Nephron (organoid): Measurements from ENCODE around the gene CEMIP.

Source experiments
- H3K27ac Mint-ChIP-seq, 3 experiments: 2 replicates each; pipeline ENCODE4 v1.8.0; 2020; ENCODE audit warnings: mixed read lengths in 3 of 3, mild to moderate bottlenecking in 2 of 3, moderate library complexity in 1 of 3
- H3K27me3 Mint-ChIP-seq: 2 replicates; pipeline ENCODE4 v1.8.0; 2021; ENCODE audit warnings: low read depth, mild to moderate bottlenecking, moderate library complexity, mixed read lengths
- H3K36me3 Mint-ChIP-seq: 2 replicates; pipeline ENCODE4 v1.8.0; 2020; ENCODE audit warnings: low read depth, mixed read lengths
- H3K4me1 Mint-ChIP-seq: 2 replicates; pipeline ENCODE4 v1.8.0; 2020; ENCODE audit warnings: mixed read lengths
- H3K4me3 Mint-ChIP-seq, 3 experiments: 2 replicates each; pipeline ENCODE4 v1.8.0; 2020; ENCODE audit warnings: mild to moderate bottlenecking in 3 of 3, mixed read lengths in 3 of 3, moderate library complexity in 2 of 3
- H3K9me3 Mint-ChIP-seq: 2 replicates; pipeline ENCODE4 v1.8.0; 2020; ENCODE audit warnings: mixed read lengths
- CTCF ChIP-seq, 3 experiments: fragments of 200-600 bp; sonication (generic); IDR thresholded peaks; one replicate each; pipeline ENCODE4 v1.5.0; 2021; ENCODE audit warnings: antibody characterized with exemption in 3 of 3; ENCODE audit not compliant: unreplicated experiment in 3 of 3

CEMIP gene

GRCh38 chr15:80931721-80932512, 152.7 kb downstream of the CEMIP start:
- peaks cover 5% of the 10 kb centered on the region for H3K36me3 Mint-ChIP-seq
- H3K9me3 Mint-ChIP-seq = no peaks in the 10 kb centered on the region
- H3K4me1 Mint-ChIP-seq = peaks cover 8% of the 10 kb centered on the region
- TF ChIP-seq CTCF (IDR thresholded peaks at IDR 0.05; ENCODE audit: unreplicated experiment in 3 of 3) = no peak
- H3K27ac Mint-ChIP-seq = no peak overlapping the region
- H3K4me3 Mint-ChIP-seq = no peak overlapping the region
- H3K27me3 Mint-ChIP-seq = no peaks in the 10 kb centered on the region

GRCh38 chr15:80932513-80932815, 153.3 kb downstream of the CEMIP start:
- Mint-ChIP-seq H3K36me3 (peaks cover 5% of the 10 kb centered on the region), H3K27ac (no peak overlapping the region), H3K27me3 (no peaks in the 10 kb centered on the region), H3K4me1 (peaks cover 8% of the 10 kb centered on the region), H3K4me3 (no peak overlapping the region), H3K9me3 (no peaks in the 10 kb centered on the region)
- TF ChIP-seq CTCF (IDR thresholded peaks at IDR 0.05; ENCODE audit: unreplicated experiment in 3 of 3) = no peak

- H3K36me3 Mint-ChIP-seq = peaks cover 5% of the 10 kb centered on the region
- TF ChIP-seq CTCF (IDR thresholded peaks at IDR 0.05; ENCODE audit: unreplicated experiment in 3 of 3) = no peak
- H3K4me3 Mint-ChIP-seq = no peak overlapping the region
- H3K27ac Mint-ChIP-seq = no peak overlapping the region
- H3K27me3 Mint-ChIP-seq = no peaks in the 10 kb centered on the region
- peaks cover 8% of the 10 kb centered on the region for H3K4me1 Mint-ChIP-seq
- no peaks in the 10 kb centered on the region for H3K9me3 Mint-ChIP-seq
These were observed 153.8 kb downstream of the CEMIP start for GRCh38 chr15:80932989-80933388.

- no peak for TF ChIP-seq CTCF (IDR thresholded peaks at IDR 0.05; ENCODE audit: unreplicated experiment in 3 of 3)
- no peaks in the 10 kb centered on the region for H3K36me3 Mint-ChIP-seq
- peaks cover 4% of the 10 kb centered on the region for H3K27me3 Mint-ChIP-seq
- H3K9me3 Mint-ChIP-seq = no peaks in the 10 kb centered on the region
- H3K4me1 Mint-ChIP-seq = peaks cover 8% of the 10 kb centered on the region
- H3K27ac Mint-ChIP-seq = peak overlapping the region in 2 of 3 experiments; percentile 1 to 34
- H3K4me3 Mint-ChIP-seq = no peak overlapping the region
These were observed 155.6 kb downstream of the CEMIP start for GRCh38 chr15:80934761-80935221.

GRCh38 chr15:80936288-80937078, 157.3 kb downstream of the CEMIP start:
- Mint-ChIP-seq H3K4me3 (no peak overlapping the region), H3K4me1 (peaks cover 8% of the 10 kb centered on the region), H3K27ac (no peak overlapping the region), H3K27me3 (peaks cover 4% of the 10 kb centered on the region), H3K36me3 (peaks cover 5% of the 10 kb centered on the region), H3K9me3 (no peaks in the 10 kb centered on the region)
- TF ChIP-seq CTCF (IDR thresholded peaks at IDR 0.05; ENCODE audit: unreplicated experiment in 3 of 3) = no peak
